ENCODE results near the gene GMPR.
"Not testable (repeated sequence)": the region's sequence is repeated elsewhere in the genome, so short reads cannot be mapped to it uniquely, and the experiment has no call there.

Gene GMPR

GRCh38 chr6:16248271-16248853 is 10.0 kb downstream of the GMPR start:
- DNase-seq (ENCODE audit: low read depth): no peak

DNA sequence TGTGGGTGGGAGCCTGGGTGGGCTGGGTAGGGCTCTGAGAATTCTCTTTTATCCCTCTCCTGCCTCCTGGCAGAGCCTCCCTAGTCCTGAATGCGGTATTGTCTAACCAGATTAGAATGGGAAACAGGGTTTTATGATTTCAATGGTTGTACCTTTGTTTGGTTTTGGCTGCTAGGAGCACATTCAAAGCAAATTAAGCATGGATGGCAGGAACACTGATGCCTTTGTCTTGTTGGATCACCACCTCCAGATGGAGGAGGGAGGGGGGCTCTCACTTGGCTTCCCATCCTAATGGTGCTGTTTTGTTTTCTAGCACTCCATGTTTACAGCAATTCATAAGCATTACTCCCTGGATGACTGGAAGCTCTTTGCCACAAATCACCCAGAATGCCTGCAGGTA is 11.6 kb downstream of the GMPR start:
- DNase-seq (ENCODE audit: low read depth): no peak

DNA sequence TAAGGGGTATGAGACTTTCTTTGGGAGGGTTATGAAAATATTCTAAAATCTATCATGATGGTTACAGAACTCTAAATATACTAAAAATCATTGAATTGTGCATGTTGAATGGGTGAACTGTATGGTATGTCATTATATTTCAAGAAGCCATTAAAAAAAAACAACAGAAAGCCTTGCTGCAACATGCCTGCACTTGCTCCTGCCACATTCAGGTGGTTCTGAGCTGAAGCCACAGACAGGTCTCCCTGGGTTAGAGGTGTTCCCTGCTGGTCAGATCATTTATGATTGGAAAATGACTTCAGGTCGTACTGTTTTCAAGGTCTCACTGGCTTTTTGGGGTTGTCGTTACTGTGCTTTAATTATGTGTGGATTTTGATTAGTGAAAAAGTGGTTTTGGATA is 13.3 kb downstream of the GMPR start:
- DNase-seq (ENCODE audit: low read depth): no peak

GRCh38 chr6:16252686-16253299 is 14.4 kb downstream of the GMPR start:
- DNase-seq (ENCODE audit: low read depth): no peak

DNA sequence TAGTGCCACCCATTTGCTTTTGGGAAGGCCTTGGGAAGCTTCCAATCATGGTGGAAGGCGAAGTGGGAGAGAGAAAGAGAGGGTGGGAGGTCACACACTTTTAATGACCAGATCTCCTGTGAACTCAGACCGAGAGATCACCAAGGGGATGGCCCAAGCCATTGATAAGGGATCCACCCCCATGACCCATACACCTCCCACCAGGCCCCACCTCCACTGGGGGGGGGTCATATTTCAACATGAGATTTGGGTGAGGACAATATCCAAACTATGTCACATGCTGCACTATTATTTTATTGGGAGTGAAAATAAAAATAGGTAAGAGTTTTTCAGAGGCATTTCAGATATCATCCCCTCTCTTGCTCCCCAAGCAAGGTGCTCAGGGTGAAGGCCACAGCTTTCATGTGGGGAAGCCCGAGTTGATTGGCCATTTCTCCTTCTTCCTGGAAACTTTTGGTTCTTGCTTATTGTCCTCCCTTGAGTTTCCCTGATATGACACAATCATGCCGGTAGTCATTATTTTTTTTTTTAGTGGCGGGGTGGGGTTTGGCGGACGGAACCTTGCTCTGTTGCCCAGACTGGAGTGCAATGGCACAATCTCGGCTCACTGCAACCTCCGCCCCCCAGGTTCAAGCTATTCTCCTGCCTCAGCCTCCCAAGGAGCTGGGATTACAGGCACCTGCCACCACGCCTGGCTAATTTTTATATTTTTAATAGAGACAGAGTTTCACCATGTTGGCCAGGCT is 15.2 kb downstream of the GMPR start:
- DNase-seq (ENCODE audit: low read depth): no peak

DNA sequence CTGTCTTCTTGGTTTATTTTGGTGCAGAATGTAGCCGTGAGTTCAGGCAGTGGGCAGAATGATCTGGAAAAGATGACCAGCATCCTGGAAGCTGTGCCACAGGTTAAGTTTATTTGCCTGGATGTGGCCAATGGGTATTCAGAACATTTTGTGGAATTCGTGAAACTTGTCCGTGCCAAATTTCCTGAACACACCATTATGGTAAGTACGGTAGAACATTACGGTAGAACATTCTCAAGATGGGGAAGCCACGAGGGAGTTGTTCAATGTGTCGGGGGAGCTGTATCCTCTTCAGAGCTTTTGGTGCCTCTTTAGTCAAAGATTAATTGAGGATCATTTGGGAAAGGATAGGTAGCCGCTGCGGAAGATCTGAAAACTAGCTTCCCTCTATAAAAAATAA is 16.1 kb downstream of the GMPR start:
- no peak for DNase-seq (ENCODE audit: low read depth)

DNA sequence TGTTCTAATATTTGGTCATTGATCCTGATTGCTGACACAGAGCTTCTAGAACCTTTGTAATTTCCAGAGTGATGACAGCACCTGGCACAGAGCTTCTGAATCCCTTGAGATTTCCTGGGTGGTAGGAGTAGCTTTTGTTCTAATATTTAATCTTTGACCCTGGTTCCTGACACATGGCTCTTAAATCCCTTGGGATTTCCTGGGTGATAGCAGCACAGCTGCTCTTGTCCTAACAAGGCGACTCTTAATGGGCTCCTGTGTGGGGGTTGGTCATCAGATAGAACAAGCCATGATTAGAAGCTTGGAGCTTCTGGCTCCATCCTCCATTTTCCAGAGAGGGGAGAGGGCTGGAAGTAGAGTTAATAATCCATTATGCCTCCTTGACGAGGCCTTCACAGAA is 18.4 kb downstream of the GMPR start:
- no peak for DNase-seq (ENCODE audit: low read depth)

DNA sequence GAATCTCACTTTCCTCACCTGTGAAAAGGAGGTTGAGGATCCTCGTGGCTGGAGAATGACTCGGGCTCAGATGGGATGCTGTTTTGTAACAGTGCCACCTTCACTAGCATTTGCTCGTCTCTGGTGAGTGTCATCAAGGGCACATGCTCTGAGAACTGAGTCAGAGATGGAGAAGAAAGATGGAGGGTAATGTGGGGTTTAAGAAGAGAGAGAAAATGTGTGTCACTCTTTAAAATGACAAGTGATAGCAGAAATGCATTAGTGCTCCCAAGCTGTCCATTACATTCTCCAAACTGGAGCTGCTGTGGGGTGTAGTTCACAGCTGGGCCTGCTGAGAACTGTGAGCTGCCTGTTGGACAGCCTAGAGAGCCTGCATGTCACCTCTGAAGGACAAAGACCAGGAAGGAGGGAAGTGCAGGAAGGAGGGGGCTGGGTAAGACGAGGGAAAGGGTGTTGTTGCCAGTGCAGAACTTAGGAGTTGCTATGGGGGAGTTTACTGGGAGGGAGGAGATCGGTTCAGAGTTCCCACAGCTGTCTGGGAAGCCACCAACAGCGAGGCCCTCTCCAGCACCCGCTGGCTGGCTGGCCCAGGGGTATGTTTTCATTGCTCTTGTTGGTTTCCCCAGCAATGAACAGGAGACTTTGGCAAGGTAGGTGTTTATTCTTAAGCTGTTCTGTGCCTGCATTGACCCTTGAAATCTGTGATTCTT is 19.8 kb downstream of the GMPR start:
- no peak for DNase-seq (ENCODE audit: low read depth)

DNA sequence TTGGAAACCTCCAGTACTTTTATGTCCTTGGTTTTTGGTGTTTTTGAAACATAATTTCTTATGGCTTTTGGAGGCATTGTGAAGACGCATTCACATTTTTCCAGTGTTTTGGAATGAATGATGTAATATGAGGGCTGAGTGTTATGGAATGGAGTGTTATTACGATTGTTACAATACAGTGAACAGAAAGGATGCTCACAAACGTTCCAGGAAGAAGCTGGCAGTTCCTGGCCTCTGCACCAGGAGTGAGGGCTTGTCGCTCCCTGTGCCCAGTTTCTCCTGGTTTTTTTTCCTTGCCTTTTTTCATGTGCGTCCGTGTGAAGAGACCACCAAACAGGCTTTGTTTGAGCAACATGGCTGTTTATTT is 20.3 kb downstream of the GMPR start:
- DNase-seq (ENCODE audit: low read depth): no peak

DNA sequence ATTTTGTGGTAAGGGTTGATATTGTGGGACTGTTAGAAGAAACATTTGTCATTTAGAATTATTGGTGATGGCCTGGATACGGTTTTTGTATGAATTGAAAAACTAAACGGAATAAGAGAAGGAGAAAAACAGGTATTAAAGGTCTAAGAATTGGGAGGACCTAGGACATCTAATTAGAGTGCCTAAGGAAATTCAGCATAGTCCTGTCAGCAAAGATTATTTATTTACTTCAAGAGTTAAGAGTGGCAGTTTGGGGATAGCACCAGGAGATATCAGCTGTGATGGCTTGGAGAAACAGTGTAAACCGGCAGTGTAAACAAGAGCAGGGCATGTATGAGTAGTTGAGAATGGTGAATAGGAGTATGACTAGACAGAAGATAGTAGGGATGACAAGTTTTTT is 21.2 kb downstream of the GMPR start:
- DNase-seq (ENCODE audit: low read depth): not testable (repeated sequence)

GRCh38 chr6:16260602-16261001 is 22.2 kb downstream of the GMPR start:
- DNase-seq (ENCODE audit: low read depth): not testable (repeated sequence)

- DNase-seq (ENCODE audit: low read depth): not testable (repeated sequence)
These were observed 24.4 kb downstream of the GMPR start for GRCh38 chr6:16262773-16263172.

GRCh38 chr6:16263464-16264099 is 25.2 kb downstream of the GMPR start:
- not testable (repeated sequence) for DNase-seq (ENCODE audit: low read depth)

- no peak for DNase-seq (ENCODE audit: low read depth)
These were observed 26.4 kb downstream of the GMPR start for GRCh38 chr6:16264785-16265184.

GRCh38 chr6:16265351-16266341 is 27.3 kb downstream of the GMPR start:
- no peak for DNase-seq (ENCODE audit: low read depth)

- no peak for DNase-seq (ENCODE audit: low read depth)
These were observed 29.3 kb downstream of the GMPR start for GRCh38 chr6:16267428-16268263.

- DNase-seq (ENCODE audit: low read depth): not testable (repeated sequence)
These were observed 31.2 kb downstream of the GMPR start for GRCh38 chr6:16269442-16270070.

DNA sequence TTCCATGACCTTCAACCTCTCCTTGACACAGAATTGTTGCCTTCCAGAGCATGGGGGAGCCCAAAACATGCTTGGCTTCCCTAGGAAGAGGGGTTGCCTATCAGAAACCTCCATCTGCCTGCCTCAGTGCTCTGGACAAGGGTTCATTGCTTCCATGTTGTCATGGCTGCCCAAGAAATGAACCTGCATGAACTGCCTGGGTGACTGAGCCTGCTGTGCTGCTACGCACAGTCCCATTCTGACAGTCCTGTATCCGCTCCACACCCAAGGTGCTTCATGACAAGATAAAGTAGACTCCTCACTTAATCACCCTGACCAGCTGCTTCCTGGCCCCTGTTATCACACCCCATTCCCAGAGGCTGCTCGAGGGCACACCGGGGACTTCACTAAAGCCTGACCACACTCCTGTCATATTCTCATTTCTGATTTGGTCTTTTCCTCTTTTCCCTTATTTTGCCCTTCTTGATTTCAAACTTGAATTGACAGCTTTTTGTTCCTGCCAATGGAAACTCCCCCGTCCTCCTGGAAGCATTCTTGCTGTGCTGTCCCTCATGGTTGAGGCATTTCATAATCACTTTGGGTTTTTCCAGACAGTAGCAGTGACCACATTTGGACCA is 31.9 kb downstream of the GMPR start:
- no peak for DNase-seq (ENCODE audit: low read depth)

GRCh38 chr6:16271428-16271827 is 33.0 kb downstream of the GMPR start:
- DNase-seq (ENCODE audit: low read depth): no peak

Measured in T follicular helper cell (primary cell).